ENCODE data around the gene ANKRD44.
A peak's percentile ranks its signal among the peaks of the same experiment; 100 is the strongest.

ANKRD44 gene

GRCh38 chr2:197140045-197140444 is 170.5 kb downstream of the ANKRD44 start:
- Mint-ChIP-seq H3K9me3 (no peaks in the 10 kb centered on the region), H3K27me3 (no peaks in the 10 kb centered on the region), H3K36me3 (peaks cover 20% of the 10 kb centered on the region), H3K4me3 (peak overlapping the region; percentile 52), H3K4me1 (peaks cover 87% of the 10 kb centered on the region), H3K27ac (peak overlapping the region; percentile 84)

GRCh38 chr2:197138506-197138905 is 172.1 kb downstream of the ANKRD44 start:
- H3K27me3 Mint-ChIP-seq: no peaks in the 10 kb centered on the region
- H3K4me3 Mint-ChIP-seq: peak overlapping the region; percentile 68
- H3K36me3 Mint-ChIP-seq: peaks cover 21% of the 10 kb centered on the region
- H3K27ac Mint-ChIP-seq: peak overlapping the region; percentile 90
- H3K4me1 Mint-ChIP-seq: peaks cover 92% of the 10 kb centered on the region
- H3K9me3 Mint-ChIP-seq: no peaks in the 10 kb centered on the region

GRCh38 chr2:197137826-197138477 is 172.6 kb downstream of the ANKRD44 start:
- H3K4me3 Mint-ChIP-seq: peak overlapping the region; percentile 68
- H3K36me3 Mint-ChIP-seq: peaks cover 23% of the 10 kb centered on the region
- no peaks in the 10 kb centered on the region for H3K27me3 Mint-ChIP-seq
- no peaks in the 10 kb centered on the region for H3K9me3 Mint-ChIP-seq
- H3K27ac Mint-ChIP-seq: peak overlapping the region; percentile 90
- peaks cover 98% of the 10 kb centered on the region for H3K4me1 Mint-ChIP-seq

GRCh38 chr2:197137231-197137630 is 173.3 kb downstream of the ANKRD44 start:
- Mint-ChIP-seq H3K4me1 (peaks cover 98% of the 10 kb centered on the region), H3K27ac (peak overlapping the region; percentile 71), H3K27me3 (no peaks in the 10 kb centered on the region), H3K4me3 (peak overlapping the region; percentile 47), H3K36me3 (peaks cover 23% of the 10 kb centered on the region), H3K9me3 (no peaks in the 10 kb centered on the region)

GRCh38 chr2:197136452-197136851 is 174.1 kb downstream of the ANKRD44 start:
- Mint-ChIP-seq H3K4me3 (no peak overlapping the region), H3K36me3 (peaks cover 23% of the 10 kb centered on the region)

GRCh38 chr2:197135806-197136205 is 174.8 kb downstream of the ANKRD44 start:
- H3K9me3 Mint-ChIP-seq: no peaks in the 10 kb centered on the region
- H3K36me3 Mint-ChIP-seq: peaks cover 23% of the 10 kb centered on the region
- no peak overlapping the region for H3K4me3 Mint-ChIP-seq

More at GRCh38 chr2:197136452-197136851, 174.1 kb downstream of the ANKRD44 start:
- Mint-ChIP-seq H3K4me1 (peaks cover 98% of the 10 kb centered on the region), H3K27me3 (no peaks in the 10 kb centered on the region), H3K9me3 (no peaks in the 10 kb centered on the region), H3K27ac (peak overlapping the region; percentile 71)

GRCh38 chr2:197134206-197134605 is 176.4 kb downstream of the ANKRD44 start:
- peak overlapping the region; percentile 75 for H3K27ac Mint-ChIP-seq
- no peak overlapping the region for H3K4me3 Mint-ChIP-seq
- H3K4me1 Mint-ChIP-seq: peaks cover 95% of the 10 kb centered on the region
- H3K36me3 Mint-ChIP-seq: peaks cover 21% of the 10 kb centered on the region
- no peaks in the 10 kb centered on the region for H3K9me3 Mint-ChIP-seq
- no peaks in the 10 kb centered on the region for H3K27me3 Mint-ChIP-seq

More at GRCh38 chr2:197135806-197136205, 174.8 kb downstream of the ANKRD44 start:
- peaks cover 95% of the 10 kb centered on the region for H3K4me1 Mint-ChIP-seq
- H3K27ac Mint-ChIP-seq: peak overlapping the region; percentile 71
- no peaks in the 10 kb centered on the region for H3K27me3 Mint-ChIP-seq

GRCh38 chr2:197131558-197131855 is 179.1 kb downstream of the ANKRD44 start:
- no peaks in the 10 kb centered on the region for H3K9me3 Mint-ChIP-seq
- H3K4me3 Mint-ChIP-seq: no peak overlapping the region
- H3K27me3 Mint-ChIP-seq: no peaks in the 10 kb centered on the region
- peaks cover 84% of the 10 kb centered on the region for H3K4me1 Mint-ChIP-seq
- H3K36me3 Mint-ChIP-seq: peaks cover 28% of the 10 kb centered on the region
- peak overlapping the region; percentile 82 for H3K27ac Mint-ChIP-seq

- Mint-ChIP-seq H3K27ac (peak overlapping the region; percentile 91), H3K27me3 (no peaks in the 10 kb centered on the region), H3K9me3 (no peaks in the 10 kb centered on the region), H3K4me3 (peak overlapping the region; percentile 41), H3K36me3 (peaks cover 19% of the 10 kb centered on the region), H3K4me1 (peaks cover 72% of the 10 kb centered on the region)
These were observed 180.3 kb downstream of the ANKRD44 start for GRCh38 chr2:197130318-197130717.

GRCh38 chr2:197128897-197129296 is 181.7 kb downstream of the ANKRD44 start:
- Mint-ChIP-seq H3K4me1 (peaks cover 62% of the 10 kb centered on the region), H3K27ac (no peak overlapping the region), H3K36me3 (peaks cover 16% of the 10 kb centered on the region), H3K27me3 (no peaks in the 10 kb centered on the region), H3K4me3 (no peak overlapping the region), H3K9me3 (no peaks in the 10 kb centered on the region)

GRCh38 chr2:197128126-197128525 is 182.5 kb downstream of the ANKRD44 start:
- Mint-ChIP-seq H3K36me3 (peaks cover 12% of the 10 kb centered on the region), H3K4me3 (peak overlapping the region; percentile 1), H3K4me1 (peaks cover 61% of the 10 kb centered on the region)

GRCh38 chr2:197126630-197127352 is 183.8 kb downstream of the ANKRD44 start:
- Mint-ChIP-seq H3K27ac (no peak overlapping the region), H3K9me3 (no peaks in the 10 kb centered on the region), H3K36me3 (peaks cover 13% of the 10 kb centered on the region), H3K4me3 (no peak overlapping the region), H3K4me1 (peaks cover 61% of the 10 kb centered on the region), H3K27me3 (no peaks in the 10 kb centered on the region)

More at GRCh38 chr2:197128126-197128525, 182.5 kb downstream of the ANKRD44 start:
- no peaks in the 10 kb centered on the region for H3K9me3 Mint-ChIP-seq
- H3K27me3 Mint-ChIP-seq: no peaks in the 10 kb centered on the region
- peak overlapping the region; percentile 91 for H3K27ac Mint-ChIP-seq

- H3K36me3 Mint-ChIP-seq: peaks cover 24% of the 10 kb centered on the region
- H3K27me3 Mint-ChIP-seq: no peaks in the 10 kb centered on the region
- H3K4me3 Mint-ChIP-seq: no peak overlapping the region
- H3K27ac Mint-ChIP-seq: no peak overlapping the region
- peaks cover 56% of the 10 kb centered on the region for H3K4me1 Mint-ChIP-seq
- no peaks in the 10 kb centered on the region for H3K9me3 Mint-ChIP-seq
These were observed 185.8 kb downstream of the ANKRD44 start for GRCh38 chr2:197124639-197125390.

GRCh38 chr2:197122821-197123220 is 187.8 kb downstream of the ANKRD44 start:
- H3K4me1 Mint-ChIP-seq: peaks cover 51% of the 10 kb centered on the region
- H3K27ac Mint-ChIP-seq: peak overlapping the region; percentile 81

GRCh38 chr2:197121756-197122385 is 188.7 kb downstream of the ANKRD44 start:
- Mint-ChIP-seq H3K4me3 (no peak overlapping the region), H3K27ac (peak overlapping the region; percentile 82), H3K4me1 (peaks cover 53% of the 10 kb centered on the region), H3K9me3 (no peaks in the 10 kb centered on the region), H3K27me3 (no peaks in the 10 kb centered on the region), H3K36me3 (peaks cover 18% of the 10 kb centered on the region)

More at GRCh38 chr2:197122821-197123220, 187.8 kb downstream of the ANKRD44 start:
- Mint-ChIP-seq H3K36me3 (peaks cover 20% of the 10 kb centered on the region), H3K9me3 (no peaks in the 10 kb centered on the region), H3K4me3 (no peak overlapping the region), H3K27me3 (no peaks in the 10 kb centered on the region)

Measured in activated naive CD4-positive, alpha-beta T cell treated with anti-CD3 and anti-CD28 coated beads, Interleukin-2, amount 50 U/mL, for 24 hours (primary cell).